ENCODE measurements around the gene SUN3. TPM values are rescaled to one million over a fixed set of nuclear protein-coding genes. Genes with fewer than 3 reads are reported as not detected.

SUN3 gene
- total and polyA plus RNA-seq, 7 donors = 0.16 TPM; not detected in 6

- no peak for DNase-seq
- WGBS, 2 donors = 30 to 68% methylated on average over 5 of the region's 5 CpGs
- intact Hi-C loops (cut with DNase I) = no loop called here
- Histone ChIP-seq H3K4me3 (no peak overlapping the region), H3K36me3 (no peaks in the 10 kb centered on the region), H3K4me1 (no peaks in the 10 kb centered on the region), H3K27ac (no peak overlapping the region), H3K9me3 (peaks cover 0 to 5% (median 0%) of the 10 kb centered on the region in 4 donors), H3K27me3 (no peaks in the 10 kb centered on the region)
- TF ChIP-seq POLR2A (IDR thresholded peaks at IDR 0.05) = no peak
- no peak for TF ChIP-seq POLR2AphosphoS5 (IDR thresholded peaks at IDR 0.05)
- no peak for TF ChIP-seq EP300 (IDR thresholded peaks at IDR 0.05)
- no peak for TF ChIP-seq CTCF (IDR thresholded peaks at IDR 0.05)
These were observed 3.3 kb downstream of the SUN3 start for GRCh38 chr7:48025624-48026023.

DNA sequence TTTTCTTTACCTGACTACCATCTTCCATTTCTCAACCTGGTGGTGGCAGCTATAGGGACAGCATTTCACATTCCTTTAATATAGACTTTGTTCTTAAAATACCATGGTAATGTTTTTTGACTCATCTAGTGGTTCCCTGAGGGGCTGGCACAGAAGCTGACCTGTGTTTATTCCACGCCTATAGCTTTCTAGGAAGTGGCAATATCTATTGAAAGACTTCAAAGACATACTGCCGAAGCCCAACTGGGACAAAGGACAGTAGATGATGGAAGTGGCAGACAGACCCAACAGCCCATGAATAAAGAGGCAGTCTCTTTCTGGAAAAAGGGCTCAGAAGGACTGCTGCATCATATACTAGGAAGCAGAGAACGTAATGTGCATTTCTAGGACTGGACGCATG, 11.2 kb downstream of the SUN3 start:
- Histone ChIP-seq H3K27me3 (no peaks in the 10 kb centered on the region), H3K9me3 (no peaks in the 10 kb centered on the region), H3K4me3 (no peak overlapping the region), H3K27ac (no peak overlapping the region), H3K36me3 (no peaks in the 10 kb centered on the region), H3K4me1 (no peaks in the 10 kb centered on the region)
- intact Hi-C loops (cut with DNase I) = no loop called here
- no peak for DNase-seq
- TF ChIP-seq POLR2A (IDR thresholded peaks at IDR 0.05) = no peak
- no peak for TF ChIP-seq CTCF (IDR thresholded peaks at IDR 0.05)
- TF ChIP-seq EP300 (IDR thresholded peaks at IDR 0.05) = no peak
- no peak for TF ChIP-seq POLR2AphosphoS5 (IDR thresholded peaks at IDR 0.05)
- WGBS, 2 donors = 84 to 94% methylated on average over 4 of the region's 4 CpGs

DNA sequence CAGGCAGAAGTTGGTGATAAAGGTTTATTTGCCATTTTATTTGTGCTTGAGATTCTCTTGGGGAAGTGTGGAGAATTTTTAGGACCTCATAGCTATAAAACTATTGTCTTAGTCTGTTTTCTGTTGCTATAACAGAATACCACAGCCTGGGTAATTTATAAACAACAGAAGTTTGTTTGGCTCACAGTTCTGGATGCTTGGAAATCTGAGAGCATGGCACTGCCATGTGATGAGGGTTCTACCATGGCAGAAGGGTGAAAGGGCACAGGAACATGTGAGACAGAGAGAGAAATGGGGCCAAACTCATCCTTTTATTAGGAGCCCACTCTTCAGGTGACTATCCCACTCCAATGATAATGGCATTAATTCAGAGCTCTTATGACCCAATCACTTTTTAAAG, 12.3 kb downstream of the SUN3 start:
- no peaks in the 10 kb centered on the region for H3K36me3 ChIP-seq
- H3K27ac ChIP-seq = no peak overlapping the region
- H3K27me3 ChIP-seq = no peaks in the 10 kb centered on the region
- peaks cover 0 to 10% (median 7%) of the 10 kb centered on the region in 4 donors for H3K4me1 ChIP-seq
- H3K4me3 ChIP-seq = no peak overlapping the region
- no peak for DNase-seq
- no peaks in the 10 kb centered on the region for H3K9me3 ChIP-seq
- intact Hi-C loops (cut with DNase I) = no loop called here
- TF ChIP-seq EP300 (IDR thresholded peaks at IDR 0.05) = no peak
- TF ChIP-seq POLR2AphosphoS5 (IDR thresholded peaks at IDR 0.05) = no peak
- TF ChIP-seq CTCF (IDR thresholded peaks at IDR 0.05) = no peak
- no peak for TF ChIP-seq POLR2A (IDR thresholded peaks at IDR 0.05)

DNA sequence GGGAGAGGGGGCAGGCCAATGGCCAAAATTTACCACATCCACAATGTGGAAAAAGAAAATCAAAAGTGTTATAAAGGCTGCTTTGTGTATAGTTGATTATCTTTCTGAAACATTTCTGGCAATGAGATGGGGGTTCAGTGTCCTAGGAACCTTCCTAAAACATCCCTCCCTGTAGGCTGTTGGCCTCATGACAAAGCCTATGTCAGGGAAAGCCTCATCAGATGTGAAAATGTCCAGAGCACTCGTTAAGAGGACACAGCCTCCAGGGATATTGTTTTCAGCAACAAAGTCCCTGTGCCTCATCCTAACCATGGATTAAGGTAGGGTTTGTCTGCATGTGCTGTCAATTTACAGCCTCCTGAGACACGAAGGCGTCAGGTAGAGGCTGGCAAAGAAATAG, 17.0 kb downstream of the SUN3 start:
- WGBS, 2 donors = 81 to 84% methylated on average over 3 of the region's 3 CpGs
- H3K9me3 ChIP-seq = no peaks in the 10 kb centered on the region

More for the DNA sequence above, 17.0 kb downstream of the SUN3 start:
- TF ChIP-seq CTCF (IDR thresholded peaks at IDR 0.05) (no peak), POLR2AphosphoS5 (IDR thresholded peaks at IDR 0.05) (peak in 2 of 4 donors; percentile 73 to 75), POLR2A (IDR thresholded peaks at IDR 0.05) (no peak), EP300 (IDR thresholded peaks at IDR 0.05) (no peak)
- peaks cover 0 to 15% (median 7%) of the 10 kb centered on the region in 4 donors for H3K4me1 ChIP-seq
- no peaks in the 10 kb centered on the region for H3K27me3 ChIP-seq
- intact Hi-C loops (cut with DNase I) = no loop called here
- no peak for DNase-seq
- H3K4me3 ChIP-seq = no peak overlapping the region
- peak overlapping the region in 2 of 4 donors; percentile 16 to 19 for H3K27ac ChIP-seq
- no peaks in the 10 kb centered on the region for H3K36me3 ChIP-seq
